HG02642 (cell line): ENCODE data around the gene ABCA1.
A peak's percentile ranks its signal among the peaks of the same experiment; 100 is the strongest.
"Not testable (repeated sequence)": the region's sequence is repeated elsewhere in the genome, so short reads cannot be mapped to it uniquely, and the experiment has no call there.

Source experiments
- ATAC-seq: cut with Tn5 transposase; IDR thresholded peaks from one replicate; pipeline ENCODE4 v1.9.1; 2021; ENCODE audit warnings: mild to moderate bottlenecking; ENCODE audit not compliant: unreplicated experiment, poor library complexity

Gene ABCA1

GRCh38 chr9:104948277-104948676 is 20.3 kb upstream of the ABCA1 start:
- no peak for ATAC-seq

- ATAC-seq = no peak
Observed at GRCh38 chr9:104944871-104945270, 16.9 kb upstream of the ABCA1 start.

DNA sequence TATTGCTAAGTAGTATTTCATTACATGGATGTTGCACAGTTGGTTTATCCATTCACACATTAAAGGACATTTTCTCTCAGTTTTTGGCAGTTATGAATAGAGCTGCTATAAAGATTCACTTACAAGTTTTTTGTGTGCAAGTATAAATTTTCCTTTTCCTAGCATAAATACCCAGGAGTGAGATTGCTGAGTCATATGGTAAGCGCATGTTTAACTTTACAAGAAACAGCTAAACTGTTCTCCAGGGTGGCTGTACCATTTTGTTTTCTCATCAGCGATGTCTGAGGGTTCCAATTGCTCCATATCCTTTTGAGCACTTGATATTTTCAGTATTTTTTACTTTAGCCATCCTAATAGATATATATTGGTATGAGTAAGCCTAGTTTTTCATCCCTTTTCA is 16.4 kb upstream of the ABCA1 start:
- no peak for ATAC-seq

- ATAC-seq = no peak
Observed at GRCh38 chr9:104941597-104941996, 13.6 kb upstream of the ABCA1 start.

DNA sequence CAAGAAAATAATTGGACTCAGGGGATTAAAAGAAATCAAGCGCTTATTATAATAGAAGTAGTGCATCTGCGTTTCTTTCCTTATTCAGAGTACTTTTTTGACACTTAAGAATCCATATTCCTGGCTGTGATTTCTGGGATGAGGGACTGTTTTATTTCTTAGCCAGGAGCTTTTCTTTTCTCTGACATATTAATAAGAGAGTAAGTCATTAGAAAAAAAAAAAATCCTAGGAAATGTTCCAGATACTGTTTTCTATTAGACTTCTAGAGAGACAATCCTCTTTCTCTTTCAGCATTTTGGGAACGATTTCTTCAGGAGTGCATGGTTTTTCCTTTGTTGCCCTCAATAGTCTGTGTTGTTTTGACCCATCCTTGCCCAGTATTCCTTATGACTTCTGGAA is 8.3 kb upstream of the ABCA1 start:
- no peak for ATAC-seq

DNA sequence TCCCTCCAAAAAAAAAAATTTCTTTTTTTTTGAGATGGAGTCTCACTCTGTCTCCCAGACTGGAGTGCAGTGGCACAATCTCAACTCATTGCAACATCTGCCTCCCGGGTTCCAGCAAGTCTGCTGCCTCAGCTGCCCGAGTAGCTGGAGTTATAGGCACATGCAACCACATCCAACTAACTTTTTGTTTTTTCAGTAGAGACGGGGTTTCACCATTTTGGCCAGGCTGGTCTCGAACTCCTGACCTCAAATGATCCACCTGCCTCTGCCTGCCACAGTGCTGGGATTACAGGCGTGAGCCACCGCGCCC is 7.5 kb upstream of the ABCA1 start:
- not testable (repeated sequence) for ATAC-seq

GRCh38 chr9:104934691-104935500 is 6.9 kb upstream of the ABCA1 start:
- no peak for ATAC-seq

- ATAC-seq = not testable (repeated sequence)
Observed at GRCh38 chr9:104933091-104933490, 5.1 kb upstream of the ABCA1 start.

DNA sequence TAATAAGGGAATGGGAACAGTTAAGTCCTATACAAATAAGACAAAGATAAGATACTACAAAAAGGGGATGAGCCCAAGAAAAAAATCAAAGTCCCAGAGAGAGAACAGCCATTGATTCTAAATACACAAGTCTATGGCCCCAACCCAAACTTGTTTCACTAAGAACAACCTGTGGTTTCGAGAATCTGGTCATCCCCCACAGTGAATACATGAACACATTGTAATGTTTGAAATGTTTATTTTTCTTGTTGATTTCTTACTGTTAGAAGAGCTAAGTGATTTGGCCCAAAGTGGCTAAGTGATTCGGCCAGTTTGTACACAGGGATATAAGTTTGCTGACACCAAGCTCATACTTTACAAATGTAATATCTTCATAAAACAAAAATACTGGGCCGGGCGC is 3.3 kb upstream of the ABCA1 start:
- no peak for ATAC-seq

DNA sequence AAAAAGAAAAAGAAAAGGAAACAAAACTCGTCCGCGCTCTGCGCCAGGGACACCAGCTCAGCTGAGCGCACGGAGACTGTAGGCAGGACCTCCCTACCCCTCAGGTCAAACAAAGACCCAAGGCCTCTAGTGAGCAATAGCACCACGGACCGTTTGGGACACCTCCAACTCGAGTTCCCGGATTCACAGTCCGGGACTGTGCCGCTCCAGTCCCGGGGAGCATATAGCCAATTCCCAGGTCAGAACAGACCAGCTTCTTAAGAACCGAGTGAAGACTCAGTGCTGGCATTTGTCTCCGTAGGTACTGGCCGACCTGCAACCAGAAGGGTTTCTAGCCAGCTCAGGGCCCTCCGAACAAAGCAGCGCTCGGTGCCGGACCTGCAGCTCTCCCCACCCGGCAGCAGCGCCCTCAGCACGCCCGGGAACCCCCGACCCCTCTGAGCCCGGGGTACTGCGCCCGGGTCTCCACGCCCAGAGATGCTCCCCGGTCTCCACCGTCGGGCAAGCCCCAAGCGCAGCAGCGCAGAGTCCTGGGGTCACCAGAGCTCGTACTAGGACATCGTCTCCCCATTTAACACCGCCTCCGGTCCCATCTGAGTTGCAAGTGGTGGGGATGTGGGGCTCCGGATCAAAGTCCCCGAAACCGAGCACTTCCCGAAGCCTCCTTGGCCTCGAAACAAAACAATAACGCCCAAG is 591 bp downstream of the ABCA1 start:
- ATAC-seq = no peak

- peak; percentile 70 for ATAC-seq
Observed at GRCh38 chr9:104923740-104924139, 4.2 kb downstream of the ABCA1 start.

DNA sequence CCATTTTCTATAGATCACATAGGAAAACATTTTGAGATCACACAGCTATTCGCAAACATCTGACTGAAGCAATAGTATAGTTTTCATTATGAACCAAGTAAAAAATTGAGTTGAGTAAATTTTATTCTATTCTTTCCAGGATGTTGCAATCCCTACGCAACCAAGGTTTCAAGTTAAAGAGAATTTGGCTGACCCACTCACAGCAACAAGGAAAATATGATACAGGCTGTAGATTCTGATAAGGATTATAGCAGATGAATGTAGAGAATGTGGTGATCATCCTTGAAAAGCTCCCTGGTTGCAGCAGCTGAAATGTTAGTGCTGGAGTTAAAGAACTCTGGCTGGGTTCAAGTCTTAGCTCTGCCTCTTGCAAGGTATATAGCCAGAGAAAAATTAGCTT is 4.7 kb downstream of the ABCA1 start:
- no peak for ATAC-seq

GRCh38 chr9:104922748-104923147 is 5.2 kb downstream of the ABCA1 start:
- not testable (repeated sequence) for ATAC-seq

DNA sequence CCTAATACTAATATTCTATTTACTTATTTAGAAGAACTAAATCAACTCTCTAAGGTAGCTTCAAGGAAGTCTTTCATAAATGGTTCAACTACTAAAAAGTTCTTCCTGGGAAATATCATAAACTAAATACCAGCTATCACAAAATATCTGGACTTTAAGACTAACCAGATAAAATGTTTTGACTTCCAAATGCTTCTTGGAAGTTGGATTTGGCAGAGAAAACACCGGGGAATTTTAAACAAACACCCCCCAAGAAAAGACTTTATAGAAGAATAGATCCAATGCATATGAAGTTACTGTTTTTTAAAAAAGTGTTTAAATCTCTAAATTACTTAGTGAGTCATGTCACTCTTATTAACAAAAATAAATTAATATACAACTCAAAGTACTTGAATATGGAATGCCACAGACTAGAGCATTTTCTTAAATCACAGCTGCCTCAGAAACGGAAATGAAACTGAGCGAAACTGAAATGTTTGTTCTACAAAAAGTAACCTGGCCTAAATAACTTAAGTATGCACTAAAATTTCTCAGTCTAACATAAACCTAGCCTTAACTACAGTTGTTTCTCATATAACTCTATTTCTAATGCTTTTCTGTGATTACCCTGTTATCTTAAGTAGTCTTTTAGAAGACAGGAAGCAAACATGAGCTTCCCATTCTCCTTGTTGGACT is 6.8 kb downstream of the ABCA1 start:
- no peak for ATAC-seq

GRCh38 chr9:104915753-104916152 is 12.2 kb downstream of the ABCA1 start:
- no peak for ATAC-seq

DNA sequence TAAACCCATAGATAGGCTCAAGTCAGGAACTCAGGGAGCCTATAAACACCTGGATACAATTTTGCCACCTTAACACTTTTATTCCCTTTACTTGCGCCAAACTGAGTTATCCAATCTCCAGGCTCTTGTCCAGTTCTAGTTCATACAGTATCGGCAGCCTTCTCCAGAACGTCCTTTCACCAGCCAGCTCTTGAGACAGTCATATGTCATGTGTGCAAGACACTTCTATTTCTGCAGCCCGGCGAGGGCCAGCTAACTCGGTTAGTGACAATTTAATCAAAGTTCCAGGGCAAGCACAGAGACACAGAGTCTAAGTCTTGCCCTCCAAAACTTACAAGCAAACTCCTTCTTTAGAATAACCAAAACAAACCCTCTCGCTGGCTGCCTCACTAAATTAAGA is 12.9 kb downstream of the ABCA1 start:
- ATAC-seq = no peak

- ATAC-seq = no peak
Observed at GRCh38 chr9:104914466-104914865, 13.5 kb downstream of the ABCA1 start.

- ATAC-seq = no peak
Observed at GRCh38 chr9:104912606-104913005, 15.3 kb downstream of the ABCA1 start.

DNA sequence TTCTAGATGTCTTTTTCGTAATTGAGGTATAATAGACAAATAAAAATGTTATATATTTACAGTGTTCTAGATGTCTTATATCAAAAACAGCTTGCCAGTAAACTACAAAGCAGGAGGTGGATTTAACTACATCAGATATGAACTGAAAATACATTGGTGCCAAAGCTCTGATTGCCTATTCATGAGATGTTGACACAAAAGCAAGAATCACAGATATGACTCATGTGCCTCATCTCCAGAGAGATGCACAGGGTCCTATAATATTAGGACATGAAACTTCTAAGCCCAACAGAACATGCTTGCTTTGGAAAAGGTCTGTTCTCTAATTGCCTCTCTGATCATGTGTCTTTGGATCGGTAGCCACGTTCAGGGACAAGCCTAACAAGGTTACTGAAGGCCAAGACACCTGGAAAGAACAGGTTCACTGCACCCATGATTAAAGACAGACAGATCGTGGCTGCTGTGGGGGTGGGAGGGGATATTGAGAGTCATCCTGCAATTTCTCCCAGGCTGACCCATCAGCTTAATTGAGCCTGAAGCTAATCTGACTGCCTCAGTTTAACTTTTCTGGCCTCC is 16.8 kb downstream of the ABCA1 start:
- ATAC-seq = no peak

DNA sequence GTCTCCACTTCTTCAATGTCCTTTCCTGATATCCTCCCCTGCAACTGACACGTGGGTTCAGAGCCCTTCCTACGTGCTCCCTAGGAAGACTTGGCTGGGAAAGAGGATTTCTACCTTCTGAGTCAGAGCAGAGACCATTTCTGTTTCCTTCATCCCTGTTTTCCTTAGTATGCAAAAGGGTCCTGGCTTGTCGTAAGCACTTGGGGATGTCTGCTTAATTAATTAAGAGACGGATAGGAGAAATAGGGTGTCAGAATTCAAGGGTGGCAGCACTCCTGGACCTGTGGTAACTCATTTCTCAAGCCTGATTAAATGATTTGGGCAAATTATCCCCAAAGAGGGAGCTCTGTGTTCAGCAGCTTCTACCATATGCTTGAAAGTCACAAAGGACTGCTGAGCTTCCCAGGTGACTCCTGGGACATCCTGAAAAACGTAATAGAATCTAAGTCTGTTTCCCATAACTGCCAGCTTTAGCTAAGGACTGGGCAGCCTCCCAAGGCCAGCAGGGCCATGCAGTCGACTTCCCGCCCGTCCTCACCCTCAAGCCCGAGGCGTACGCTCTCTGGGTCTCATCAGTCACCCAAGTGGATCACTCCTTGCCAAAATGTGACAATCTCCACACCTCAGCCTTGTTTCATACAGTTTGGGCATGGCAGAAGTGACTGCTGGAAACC is 20.5 kb downstream of the ABCA1 start:
- ATAC-seq = no peak
